Panc1 (cell line): ENCODE data around the gene SLC25A13.

ENCODE experiments used
- CTCF ChIP-seq: fragments of 450-650 bp; IDR thresholded peaks from 2 replicates; pipeline ENCODE4 v1.5.1; 2017; ENCODE audit warnings: mild to moderate bottlenecking
- REST ChIP-seq, 2 experiments: IDR thresholded peaks; 2 replicates each; pipeline ENCODE4 v1.6.1; 2011 to 2012; ENCODE audit warnings: low read depth in 2 of 2, control low read depth in 1 of 2, low read length in 1 of 2, mild to moderate bottlenecking in 1 of 2, moderate library complexity in 1 of 2; ENCODE audit not compliant: insufficient read depth in 1 of 2

GRCh38 chr7:96308253-96308949 lies 13.5 kb downstream of the SLC25A13 start:
- TF ChIP-seq CTCF, result no peak
- TF ChIP-seq REST (IDR thresholded peaks at IDR 0.05; ENCODE audit: insufficient read depth in 1 of 2, low read depth in 2 of 2, low read length in 1 of 2), result no peak
